ENCODE data around the gene UBB. TPM values are rescaled to one million over a fixed set of nuclear protein-coding genes. Genes with fewer than 3 reads are reported as not detected.

Gene UBB
- total RNA-seq, 1 experiment from 2014 or later: 2,378 TPM

DNA sequence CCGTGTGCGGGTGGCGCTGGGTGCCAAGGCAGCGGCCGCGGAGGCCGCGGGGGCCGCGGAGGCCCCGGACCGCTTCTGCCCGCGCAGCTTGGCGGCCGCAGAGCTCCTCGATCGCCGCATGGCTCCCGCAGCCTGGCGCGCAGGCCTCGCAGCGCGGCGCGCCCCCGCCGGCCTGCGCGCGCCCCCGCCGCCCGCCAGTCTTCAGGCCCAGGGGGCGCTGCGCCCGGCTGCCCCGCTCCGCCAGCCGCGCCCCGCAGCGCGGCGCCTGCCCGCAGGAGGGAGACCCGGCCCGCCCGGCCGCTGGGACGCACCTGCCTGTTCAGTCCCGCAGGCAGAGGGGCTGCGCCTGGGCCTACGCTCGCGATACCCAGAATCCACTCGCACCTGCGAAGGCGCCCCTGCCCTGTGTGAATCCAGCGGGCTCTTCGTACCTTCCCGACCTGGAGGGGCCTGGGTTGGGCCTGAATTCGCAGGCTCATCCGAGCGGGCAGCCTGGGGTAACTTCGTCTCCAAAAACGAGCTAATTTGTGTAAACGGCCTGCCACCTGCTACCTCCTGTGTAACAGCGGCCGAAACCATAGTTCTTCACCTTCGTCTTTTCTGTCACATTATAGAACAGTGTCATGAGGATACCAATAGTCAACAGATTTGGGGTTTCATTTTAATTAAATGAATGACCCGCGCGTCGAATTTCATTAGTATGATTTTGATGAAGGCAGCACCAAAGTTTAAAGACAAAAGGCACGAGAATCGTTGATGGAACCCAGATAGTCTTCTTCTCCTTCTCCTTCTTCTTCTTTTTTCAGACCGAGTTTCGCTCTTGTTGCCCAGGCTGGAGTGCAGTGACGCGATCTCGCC is 27.3 kb upstream of the UBB start, which contains the start of gene CENPV:
Gene CENPV (minus strand): TSS at position 153 of the 858 bp plus-strand sequence. CDS start 33 bp downstream, at position 120.
- H3K4me2 ChIP-seq (ENCODE audit: low read length): peak within 1 kb of the TSS; percentile 92
- peak within 1 kb of the TSS; percentile 89 for H3K27ac ChIP-seq (ENCODE audit: low read depth, low read length)
- ChIA-PET POLR2A (interaction anchor here (1.4 kb wide), 1 partner anchor 27 kb away, joined by 6 read pairs; the partner anchor contains the start of gene UBB), CTCF (interaction anchor here (0.9 to 4.3 kb wide), 3 partner anchors 10 to 13 kb away, joined by 3 to 31 read pairs (median 4); no protein-coding TSS in a partner anchor), RAD21 (ENCODE audit: low non-redundant PET in 1 of 2, low total read pairs in 2 of 2, uncharacterized antibody in 2 of 2, unreplicated experiment in 2 of 2) (no interaction called here)
- no peaks in the 10 kb centered on the region for H3K9me3 ChIP-seq (ENCODE audit: control insufficient read depth in 1 of 2, insufficient read depth in 1 of 2, low read depth in 1 of 2, low read length in 2 of 2)
- H2AFZ ChIP-seq (ENCODE audit: low read depth, low read length, poor library complexity, severe bottlenecking): peak within 1 kb of the TSS; percentile 98
- BruUV-seq (replicated peaks): TSS peak; percentile 62
- peak within 1 kb of the TSS; percentile 97 for H3K9ac ChIP-seq (ENCODE audit: low read length)
- peaks cover 8 to 16% of the 10 kb centered on the region in 2 experiments; a peak in 3 of 4 replicates for H3K36me3 ChIP-seq (ENCODE audit: control insufficient read depth in 1 of 2, insufficient read depth in 2 of 2, low read length in 2 of 2)
- ATAC-seq: peak; percentile 87
- peak within 1 kb of the TSS; percentile 83 to 92 for H3K4me3 ChIP-seq (replicated peaks in 1 of 2; ENCODE audit: low read depth in 1 of 2, low read length in 2 of 2)
- DNase-seq (ENCODE audit: low read depth, low spot score): peak; percentile 41
- peaks cover 11 to 18% of the 10 kb centered on the region in 2 experiments for H3K4me1 ChIP-seq (ENCODE audit: control insufficient read depth in 1 of 2, insufficient read depth in 2 of 2, low read length in 2 of 2)
- peaks cover 4% of the 10 kb centered on the region; the same call in 1 of the 2 replicates for H4K20me1 ChIP-seq (ENCODE audit: insufficient read depth)
- peaks cover 39% of the 10 kb centered on the region for H3K79me2 ChIP-seq (ENCODE audit: insufficient read depth, low read length)
- TF ChIP-seq POLR2AphosphoS5 (IDR thresholded peaks at IDR 0.05; ENCODE audit: low read depth, low read length): peak; percentile 66
- TF ChIP-seq CBX3 (IDR thresholded peaks at IDR 0.05; ENCODE audit: low read depth): no peak
- peak; percentile 85 for TF ChIP-seq ZFX (IDR thresholded peaks at IDR 0.05)
- TF ChIP-seq, protein P1, sequence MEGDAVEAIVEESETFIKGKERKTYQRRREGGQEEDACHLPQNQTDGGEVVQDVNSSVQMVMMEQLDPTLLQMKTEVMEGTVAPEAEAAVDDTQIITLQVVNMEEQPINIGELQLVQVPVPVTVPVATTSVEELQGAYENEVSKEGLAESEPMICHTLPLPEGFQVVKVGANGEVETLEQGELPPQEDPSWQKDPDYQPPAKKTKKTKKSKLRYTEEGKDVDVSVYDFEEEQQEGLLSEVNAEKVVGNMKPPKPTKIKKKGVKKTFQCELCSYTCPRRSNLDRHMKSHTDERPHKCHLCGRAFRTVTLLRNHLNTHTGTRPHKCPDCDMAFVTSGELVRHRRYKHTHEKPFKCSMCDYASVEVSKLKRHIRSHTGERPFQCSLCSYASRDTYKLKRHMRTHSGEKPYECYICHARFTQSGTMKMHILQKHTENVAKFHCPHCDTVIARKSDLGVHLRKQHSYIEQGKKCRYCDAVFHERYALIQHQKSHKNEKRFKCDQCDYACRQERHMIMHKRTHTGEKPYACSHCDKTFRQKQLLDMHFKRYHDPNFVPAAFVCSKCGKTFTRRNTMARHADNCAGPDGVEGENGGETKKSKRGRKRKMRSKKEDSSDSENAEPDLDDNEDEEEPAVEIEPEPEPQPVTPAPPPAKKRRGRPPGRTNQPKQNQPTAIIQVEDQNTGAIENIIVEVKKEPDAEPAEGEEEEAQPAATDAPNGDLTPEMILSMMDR (IDR thresholded peaks at IDR 0.05 in 2 of 3, conservative IDR thresholded peaks at IDR 0.05 in 1 of 3; ENCODE audit: borderline replicate concordance in 1 of 3, insufficient read depth in 1 of 3, low read depth in 2 of 3, low read length in 2 of 3): no peak
- peak; percentile 70 for TF ChIP-seq POLR2A (IDR thresholded peaks at IDR 0.05; ENCODE audit: borderline replicate concordance, extremely low read depth, insufficient read depth, insufficient read length)
- no peaks in the 10 kb centered on the region for H3K27me3 ChIP-seq (ENCODE audit: insufficient read depth, low read length)
- no peaks in the 10 kb centered on the region for H3K9me2 ChIP-seq (ENCODE audit: insufficient read depth)
- intact Hi-C loops (cut with micrococcal nuclease): loop anchor here (5.0 kb wide), 1 partner anchor 66 kb away; no protein-coding TSS in a partner anchor
